HG03095 (cell line): ENCODE measurements around the gene BANF2.
"Not testable (repeated sequence)": the region's sequence is repeated elsewhere in the genome, so short reads cannot be mapped to it uniquely, and the experiment has no call there.

Experiments
- ATAC-seq: cut with Tn5 transposase; IDR thresholded peaks from one replicate; pipeline ENCODE4 v1.9.1; 2021; ENCODE audit warnings: moderate library complexity; ENCODE audit not compliant: unreplicated experiment

Gene BANF2

GRCh38 chr20:17699931-17700351 lies at the start of gene BANF2:
BANF2 (plus strand) TSS chr20:17699966; CDS start chr20:17725026, 25,060 bp downstream.
- ATAC-seq = no peak

DNA sequence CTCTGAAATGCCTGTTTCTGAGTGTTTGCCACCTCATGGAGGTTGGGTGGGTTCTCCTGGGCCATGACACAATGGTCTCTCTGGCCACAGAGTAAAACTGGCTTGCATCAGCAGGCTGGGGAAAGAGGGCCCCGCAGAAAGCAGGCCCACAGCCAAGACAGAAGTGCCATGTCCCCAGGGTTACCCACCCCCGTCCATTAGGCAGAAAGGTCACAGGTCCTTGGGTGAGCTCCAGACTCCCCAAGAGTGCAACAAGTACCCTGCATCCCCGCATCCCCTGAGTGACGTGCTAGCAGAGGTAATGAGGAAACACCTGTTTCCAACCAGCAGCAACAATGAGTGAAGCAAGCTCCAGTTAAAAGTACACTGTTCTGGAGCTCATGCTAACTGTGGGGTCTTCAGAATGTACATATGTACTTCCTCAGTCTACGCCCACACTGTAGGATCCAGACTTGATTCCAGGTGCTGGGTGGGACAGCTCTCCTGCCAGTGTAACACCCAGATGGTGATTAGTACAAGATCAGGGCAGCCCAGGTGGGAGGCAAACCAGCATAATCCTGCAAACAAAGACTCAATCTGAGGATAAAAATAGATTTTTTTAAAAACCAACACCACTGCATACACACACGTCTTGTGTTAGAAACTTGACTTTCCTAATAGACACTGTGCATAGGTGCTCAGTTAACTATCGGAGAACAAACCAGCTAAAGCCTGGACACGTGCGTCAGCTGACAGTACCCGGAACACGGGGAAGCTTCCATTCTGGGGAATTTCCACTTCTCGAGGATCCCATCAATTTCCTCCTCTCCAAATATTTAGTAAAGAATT lies 49.3 kb upstream of the BANF2 start:
- no peak for ATAC-seq

GRCh38 chr20:17651129-17651759 lies 48.5 kb upstream of the BANF2 start:
- ATAC-seq = no peak

DNA sequence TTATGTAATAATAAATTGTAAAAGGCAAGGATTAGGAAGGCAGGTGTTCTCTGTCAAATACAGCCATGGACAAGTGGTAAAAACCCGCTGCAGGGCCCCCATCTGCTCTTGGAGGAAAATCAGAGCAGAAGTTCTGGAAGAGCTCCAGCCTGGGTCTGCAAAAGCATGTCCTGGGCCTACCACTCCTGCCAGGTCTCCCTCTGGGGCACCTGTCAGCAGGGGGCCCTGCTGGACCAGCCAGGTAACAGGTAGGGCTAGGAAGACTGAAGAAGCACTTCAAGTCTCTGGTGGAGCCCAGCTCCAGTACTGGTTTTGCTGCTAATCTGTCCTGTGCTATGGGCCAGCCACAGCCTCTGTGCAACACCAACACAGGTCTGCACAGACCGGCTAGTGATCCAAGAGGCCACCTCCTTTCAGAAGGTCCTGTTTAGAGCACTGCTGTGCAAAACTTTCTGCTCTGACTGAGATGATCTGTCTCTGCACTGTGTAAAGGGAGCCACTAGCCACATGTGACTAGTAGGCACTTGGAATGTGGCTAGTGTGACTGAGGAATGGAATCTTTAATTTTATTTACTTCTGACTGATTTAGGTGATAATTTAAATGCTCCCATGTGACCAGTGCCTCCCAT lies 47.9 kb upstream of the BANF2 start:
- no peak for ATAC-seq

DNA sequence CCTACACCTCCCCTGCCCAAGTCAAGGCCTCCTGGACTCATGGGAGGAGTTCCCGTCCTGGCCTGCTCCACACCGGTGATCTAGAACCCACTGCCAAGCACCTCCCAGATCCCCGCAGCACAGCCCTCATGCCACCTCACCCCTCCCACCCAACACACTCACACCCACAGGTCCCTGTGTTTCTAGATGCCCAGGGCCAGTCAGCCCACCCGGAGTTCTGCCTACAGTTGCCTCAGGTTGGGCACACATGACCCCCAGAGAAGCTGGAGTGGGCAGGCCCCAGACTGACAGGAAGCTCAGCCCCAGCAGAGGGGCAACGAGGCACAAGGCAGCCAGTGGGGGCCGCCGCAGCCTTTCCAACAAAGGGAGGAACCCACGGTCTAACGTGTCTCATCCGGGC lies 47.4 kb upstream of the BANF2 start:
- no peak for ATAC-seq

- no peak for ATAC-seq
Measured at GRCh38 chr20:17653835-17654648, 45.7 kb upstream of the BANF2 start.

DNA sequence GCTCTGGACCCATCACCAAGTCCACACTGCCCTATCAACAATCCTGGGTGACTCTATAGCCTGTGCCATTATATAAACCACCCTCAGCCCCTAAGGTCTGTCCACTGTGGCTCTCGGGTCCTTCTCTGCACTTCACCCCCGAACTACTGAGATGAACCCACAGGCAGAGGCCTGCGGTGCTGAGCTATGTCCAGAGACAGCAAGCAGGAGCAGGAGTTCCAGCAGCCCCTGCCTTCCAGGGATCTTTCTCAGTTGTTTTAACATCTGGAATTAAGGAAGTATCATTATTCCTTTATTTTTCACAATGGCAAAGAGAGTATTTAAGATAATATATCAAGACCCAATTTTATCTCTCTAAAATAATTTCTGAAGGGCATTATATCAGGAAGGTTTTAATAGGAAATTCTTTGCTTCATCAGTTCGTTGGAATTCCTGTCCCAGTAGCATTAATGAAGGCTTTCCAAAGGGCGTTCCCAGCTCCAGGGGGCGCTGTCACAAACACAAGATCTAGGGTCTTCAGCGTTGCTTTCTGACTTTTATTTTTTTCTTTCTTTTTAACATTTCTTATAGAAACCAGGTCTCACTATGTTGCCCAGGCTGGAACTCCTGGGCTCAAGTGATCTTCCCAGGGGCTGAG lies 45.0 kb upstream of the BANF2 start:
- ATAC-seq = no peak

DNA sequence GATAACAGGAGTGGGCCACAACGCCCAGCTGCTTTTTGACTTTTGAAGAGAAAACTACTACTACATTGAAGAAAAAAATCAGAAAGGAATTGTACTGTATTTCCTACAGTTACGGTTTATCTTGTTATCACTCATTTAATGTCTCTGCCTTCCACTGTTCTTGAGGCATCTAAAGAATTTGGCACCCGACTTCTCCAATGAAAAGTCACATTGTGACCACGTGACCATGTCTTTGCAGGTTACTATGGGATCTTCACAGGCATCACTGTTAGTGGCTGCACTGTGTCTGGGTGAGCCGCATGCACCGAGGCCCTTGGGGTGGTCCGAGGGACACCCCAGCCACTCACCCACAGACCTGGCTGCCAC lies 44.5 kb upstream of the BANF2 start:
- no peak for ATAC-seq

DNA sequence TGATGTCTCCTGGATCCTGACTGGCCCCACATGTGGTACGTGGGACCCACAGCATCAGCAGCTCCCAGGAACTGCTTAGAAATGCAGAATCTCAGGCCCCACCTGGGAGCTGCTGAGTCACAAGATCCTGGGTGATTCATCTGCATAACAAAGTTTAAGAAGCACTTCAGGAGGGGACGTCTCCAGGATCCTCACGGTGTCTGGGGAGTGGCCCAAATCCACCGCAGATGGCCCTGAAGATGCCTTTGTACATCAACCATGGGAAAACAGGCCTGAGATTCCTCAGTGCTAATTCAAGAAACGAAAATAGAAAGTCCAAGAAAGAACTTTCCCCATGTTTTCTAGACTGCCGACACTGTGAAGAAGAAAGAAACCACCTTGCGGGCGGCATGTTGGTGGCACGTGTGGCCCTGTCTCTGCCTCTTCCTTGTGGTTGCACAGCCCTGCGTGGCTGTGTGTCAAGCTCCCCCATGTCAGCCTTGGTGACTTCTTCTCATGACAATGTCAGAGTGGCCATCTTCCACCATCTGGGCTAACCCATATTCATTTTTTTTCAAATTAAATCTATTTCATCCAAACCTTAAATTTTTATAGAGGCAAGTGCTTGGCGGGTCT lies 43.8 kb upstream of the BANF2 start:
- no peak for ATAC-seq

DNA sequence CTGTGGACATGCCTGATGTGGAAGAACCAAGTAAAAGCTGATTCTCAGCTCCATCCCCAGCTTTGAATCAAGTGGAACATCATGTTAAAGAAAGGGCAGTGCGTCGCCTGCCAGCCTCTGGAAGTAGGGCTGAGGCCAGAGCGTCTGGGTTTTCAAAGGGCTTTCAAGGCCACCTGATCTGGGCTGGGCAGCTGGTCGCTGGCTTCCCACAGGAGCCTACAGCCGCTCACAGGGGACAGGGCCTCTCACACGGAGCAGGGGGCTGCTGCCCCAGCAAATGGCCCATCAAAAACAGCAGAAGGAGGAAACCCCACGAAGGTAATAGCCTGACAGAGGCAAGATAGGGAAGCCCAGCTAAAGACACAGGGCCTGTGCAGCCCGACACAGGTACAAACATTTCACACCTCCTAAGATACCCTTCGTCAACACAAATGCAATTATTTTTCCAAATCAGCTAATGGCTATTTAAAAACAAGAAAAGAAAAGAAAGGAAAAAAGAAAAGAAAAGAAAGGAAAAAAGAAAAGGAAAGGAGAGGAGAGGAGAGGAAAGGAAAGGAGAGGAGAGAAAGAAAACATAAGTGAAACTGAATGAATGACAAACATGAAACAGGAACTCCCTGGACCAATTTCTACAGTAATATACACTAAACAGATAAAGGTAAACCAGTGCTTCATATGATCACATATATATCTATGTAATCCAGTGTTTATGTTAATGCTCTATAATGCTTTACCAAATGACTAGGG lies 42.5 kb upstream of the BANF2 start:
- no peak for ATAC-seq

DNA sequence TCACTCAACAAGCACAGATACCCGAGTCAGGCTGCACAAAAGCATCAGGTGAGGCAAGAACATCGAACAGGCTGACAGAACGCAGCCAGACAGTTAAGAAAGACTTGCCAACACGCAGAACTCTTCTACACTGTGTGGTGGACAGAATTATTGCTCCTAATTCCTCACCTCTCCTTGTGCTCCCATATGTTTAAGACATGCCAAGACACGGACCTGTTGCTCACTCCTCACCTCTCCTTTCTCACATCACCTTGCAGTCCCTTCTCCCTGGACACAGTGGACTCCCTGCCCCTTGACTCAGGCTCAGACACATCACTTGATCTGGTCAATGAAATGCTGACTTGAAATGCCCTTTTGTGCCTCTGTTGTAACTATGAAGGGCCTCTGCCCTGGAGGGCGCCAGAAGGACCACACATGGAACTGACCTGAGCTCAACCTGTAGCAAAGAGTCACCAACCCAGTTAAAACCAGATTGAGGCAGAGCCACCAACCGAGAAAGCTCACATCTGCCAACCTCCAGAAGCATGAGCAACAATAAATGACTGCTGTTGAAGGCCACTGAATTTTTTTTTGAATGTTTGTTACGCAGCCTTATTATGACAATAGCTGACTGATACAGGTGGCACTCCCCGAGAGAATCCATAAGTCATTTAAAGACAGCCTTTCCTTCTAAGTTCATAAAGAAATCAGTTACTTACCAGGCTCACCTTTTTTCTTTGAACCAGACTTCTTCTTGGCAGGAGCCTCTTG lies 41.7 kb upstream of the BANF2 start:
- ATAC-seq = no peak

- ATAC-seq = no peak
Measured at GRCh38 chr20:17658648-17658993, 41.1 kb upstream of the BANF2 start.

DNA sequence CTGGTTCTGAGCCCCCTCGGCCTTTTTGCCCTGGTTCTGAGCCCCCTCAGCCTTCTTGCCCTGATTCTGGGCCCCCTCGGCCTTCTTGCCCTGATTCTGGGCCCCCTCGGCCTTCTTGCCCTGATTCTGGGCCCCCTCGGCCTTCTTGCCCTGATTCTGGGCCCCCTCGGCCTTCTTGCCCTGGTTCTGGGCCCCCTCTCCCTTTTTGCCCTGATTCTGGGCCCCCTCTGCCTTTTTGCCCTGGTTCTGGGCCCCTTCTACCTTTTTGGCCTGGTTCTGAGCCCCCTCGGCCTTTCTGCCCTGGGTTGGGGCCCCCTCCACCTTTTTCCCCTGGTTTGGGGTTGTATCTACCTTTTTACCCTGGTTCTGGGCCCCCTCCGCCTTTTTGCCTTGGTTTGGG lies 40.4 kb upstream of the BANF2 start:
- not testable (repeated sequence) for ATAC-seq

GRCh38 chr20:17659801-17660200 lies 40.0 kb upstream of the BANF2 start:
- ATAC-seq = no peak

- ATAC-seq = no peak
Measured at GRCh38 chr20:17660667-17661066, 39.1 kb upstream of the BANF2 start.

GRCh38 chr20:17661121-17661744 lies 38.5 kb upstream of the BANF2 start:
- no peak for ATAC-seq

GRCh38 chr20:17662333-17663039 lies 37.3 kb upstream of the BANF2 start:
- ATAC-seq = peak; percentile 47

DNA sequence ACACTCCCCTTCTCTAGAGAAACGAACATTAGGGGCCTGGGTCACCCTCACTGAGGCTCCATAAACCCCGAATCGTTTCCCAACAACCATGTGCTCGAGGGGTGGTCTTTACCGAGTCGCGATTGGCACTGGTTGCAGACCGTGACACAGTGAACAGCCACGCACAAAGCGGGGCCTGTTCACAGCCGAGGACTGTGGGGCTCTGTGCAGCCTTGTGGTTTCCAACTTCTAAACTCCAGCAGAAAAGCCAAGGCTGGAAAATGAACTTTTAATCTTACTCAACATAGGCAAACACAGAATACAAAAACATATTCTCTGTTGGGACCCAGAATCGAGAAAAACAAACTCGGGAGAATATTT lies 36.7 kb upstream of the BANF2 start:
- ATAC-seq = no peak
